Activated gamma-delta T cell treated with Interleukin-2 at 50 U/mL for 16 hours (primary cell): ENCODE data around the gene ALKBH2.

Experiments used
- DNase-seq: peaks from one replicate; pipeline ENCODE4 v3.0.0-alpha.2; 2020

ALKBH2 gene

GRCh38 chr12:109093022-109093918, at the start of gene ALKBH2:
ALKBH2 (minus strand) TSS chr12:109093472; CDS start chr12:109092786, 686 bp downstream.
- DNase-seq: peak; percentile 93

- no peak for DNase-seq
These were observed 47.3 kb upstream of the ALKBH2 start for GRCh38 chr12:109140560-109140959.

- no peak for DNase-seq
These were observed 46.5 kb upstream of the ALKBH2 start for GRCh38 chr12:109139791-109140190.

- DNase-seq: no peak
These were observed 46.1 kb upstream of the ALKBH2 start for GRCh38 chr12:109139360-109139759.

DNA sequence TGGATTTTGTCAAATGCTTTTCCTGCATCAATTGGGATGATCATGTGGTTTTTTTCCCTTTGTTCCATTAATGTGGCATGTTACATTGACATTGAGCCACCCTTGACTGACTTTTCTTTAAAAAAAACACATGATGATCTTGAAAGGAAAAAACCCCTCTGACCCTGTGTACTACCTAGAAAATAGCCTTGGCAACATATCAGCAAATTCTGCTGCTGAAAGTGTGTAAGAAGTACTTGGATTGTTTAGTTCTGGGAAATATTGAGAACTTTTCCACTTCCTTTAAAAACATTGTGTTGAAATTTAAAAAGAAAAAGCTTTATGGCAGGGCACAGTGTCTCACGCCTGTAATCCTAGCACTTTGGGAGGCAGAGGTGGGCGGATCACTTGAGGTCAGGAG, 43.8 kb upstream of the ALKBH2 start:
- no peak for DNase-seq

DNA sequence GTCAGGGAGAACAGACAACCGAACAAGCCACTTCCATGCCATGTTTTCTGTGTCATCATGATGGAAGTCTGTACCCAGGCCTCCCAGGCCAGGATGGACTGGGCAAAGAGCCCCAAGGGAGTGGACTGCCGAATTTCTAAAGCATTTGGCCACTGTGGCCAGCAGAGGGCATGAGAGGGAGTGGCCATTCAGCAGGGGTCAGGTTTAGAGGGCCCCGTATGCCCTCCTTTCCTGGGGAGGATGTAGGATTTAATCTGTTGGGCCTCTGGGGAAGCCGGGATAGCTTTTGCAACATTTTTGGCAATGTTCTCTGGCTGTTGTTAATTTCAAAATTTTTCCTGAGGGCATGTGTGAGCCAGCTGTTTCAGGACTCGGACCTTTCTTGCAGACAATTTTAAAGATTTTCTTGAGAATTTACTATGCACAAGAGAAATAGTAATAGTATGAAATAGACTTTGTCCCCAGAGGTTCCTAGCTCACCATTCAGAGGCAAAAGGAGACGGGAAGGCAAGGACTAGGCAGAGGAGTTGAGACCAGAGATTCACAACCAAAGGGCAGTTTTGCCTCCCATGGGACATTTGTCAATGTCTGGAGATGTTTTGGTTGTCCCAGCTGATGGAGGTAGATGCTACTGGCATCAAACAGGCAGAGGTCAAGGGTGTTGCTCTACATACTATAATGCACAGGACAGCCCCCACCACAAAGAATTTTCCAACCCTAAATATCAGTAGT, 41.1 kb upstream of the ALKBH2 start:
- DNase-seq: no peak

DNA sequence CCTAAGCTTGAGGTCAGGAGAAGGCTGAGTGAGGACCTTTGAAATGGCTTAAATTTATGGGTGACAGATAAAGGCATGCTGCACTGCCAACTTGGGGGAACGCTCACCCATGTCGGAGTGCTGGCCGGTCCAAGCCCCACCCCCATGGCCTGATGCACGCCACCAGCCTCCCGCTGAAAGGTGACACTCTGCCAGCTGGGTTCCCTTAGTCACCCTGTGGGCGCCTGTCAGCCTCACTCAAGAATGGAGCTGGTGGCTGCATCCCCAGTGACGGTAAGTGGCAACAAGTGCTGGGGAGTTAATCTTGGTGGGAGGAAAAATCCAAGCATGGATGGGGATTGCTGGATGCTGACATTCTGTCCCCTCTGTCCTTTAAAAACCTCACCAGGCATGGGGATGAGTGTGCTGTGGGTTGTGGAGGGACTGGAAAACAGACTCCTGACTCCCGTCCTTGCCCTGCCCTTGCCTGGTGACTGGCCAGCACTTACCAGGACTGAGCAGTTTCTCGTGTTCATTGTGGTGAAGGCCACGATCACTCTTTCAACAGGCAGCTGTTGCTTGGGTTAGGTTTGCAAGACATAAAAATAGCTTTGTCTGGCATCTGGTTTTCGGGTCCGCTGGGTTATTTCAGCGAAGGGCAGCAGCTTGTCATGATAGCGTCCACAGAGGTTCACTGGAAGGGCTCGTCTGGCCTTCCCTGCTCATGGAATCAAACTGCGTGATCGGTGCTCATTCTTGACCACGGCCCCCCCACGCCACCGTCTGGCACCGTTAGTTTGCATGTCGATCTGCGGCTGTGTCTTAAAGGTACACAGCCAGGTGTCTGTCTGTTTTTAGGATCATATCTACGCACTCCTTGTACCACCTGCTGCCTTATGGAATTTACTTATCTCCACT, 38.1 kb upstream of the ALKBH2 start:
- no peak for DNase-seq

DNA sequence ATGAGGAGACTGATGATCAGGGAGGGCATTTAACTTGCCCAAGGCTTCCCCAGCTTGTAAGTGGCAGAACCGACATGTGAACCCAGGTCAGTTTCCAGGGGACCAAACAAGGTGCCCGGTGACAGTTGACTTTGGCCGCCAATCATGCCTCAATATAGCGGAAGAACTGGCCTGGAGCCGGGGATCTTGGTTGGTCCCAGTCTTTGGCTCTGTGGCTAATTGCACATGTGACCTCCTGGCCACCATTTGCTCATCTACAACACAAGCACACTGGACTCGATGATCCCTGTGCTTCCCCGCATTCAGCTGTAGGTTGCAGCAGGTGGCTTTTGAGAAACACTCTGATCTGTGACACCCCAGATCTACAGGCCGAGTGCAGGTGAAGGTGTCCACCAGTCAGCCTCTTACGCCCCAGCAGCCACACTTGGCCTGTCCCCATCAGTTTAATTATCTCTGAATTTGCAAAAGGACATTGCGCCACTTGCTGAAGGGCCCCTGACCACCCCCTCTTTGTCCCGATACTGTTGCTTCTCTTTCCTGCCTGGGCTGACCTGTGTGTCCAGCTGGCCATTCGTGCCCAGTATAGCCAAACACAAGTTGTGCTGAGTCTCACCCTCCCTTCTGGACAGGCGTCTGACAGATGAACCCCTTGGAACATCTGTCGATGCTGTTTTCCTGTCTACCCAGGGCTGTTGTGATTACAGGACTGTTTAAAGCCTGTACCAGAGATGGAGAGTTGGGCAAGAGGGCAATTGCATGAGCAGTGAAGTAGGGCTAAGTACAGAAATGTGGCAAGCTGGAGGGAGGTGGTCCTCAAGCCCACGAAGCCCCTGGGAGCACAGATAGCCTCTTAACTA, 37.3 kb upstream of the ALKBH2 start:
- no peak for DNase-seq

- no peak for DNase-seq
These were observed 34.4 kb upstream of the ALKBH2 start for GRCh38 chr12:109127533-109128242.

GRCh38 chr12:109126784-109127183, 33.5 kb upstream of the ALKBH2 start:
- DNase-seq: no peak

GRCh38 chr12:109125791-109126190, 32.5 kb upstream of the ALKBH2 start:
- DNase-seq: no peak

DNA sequence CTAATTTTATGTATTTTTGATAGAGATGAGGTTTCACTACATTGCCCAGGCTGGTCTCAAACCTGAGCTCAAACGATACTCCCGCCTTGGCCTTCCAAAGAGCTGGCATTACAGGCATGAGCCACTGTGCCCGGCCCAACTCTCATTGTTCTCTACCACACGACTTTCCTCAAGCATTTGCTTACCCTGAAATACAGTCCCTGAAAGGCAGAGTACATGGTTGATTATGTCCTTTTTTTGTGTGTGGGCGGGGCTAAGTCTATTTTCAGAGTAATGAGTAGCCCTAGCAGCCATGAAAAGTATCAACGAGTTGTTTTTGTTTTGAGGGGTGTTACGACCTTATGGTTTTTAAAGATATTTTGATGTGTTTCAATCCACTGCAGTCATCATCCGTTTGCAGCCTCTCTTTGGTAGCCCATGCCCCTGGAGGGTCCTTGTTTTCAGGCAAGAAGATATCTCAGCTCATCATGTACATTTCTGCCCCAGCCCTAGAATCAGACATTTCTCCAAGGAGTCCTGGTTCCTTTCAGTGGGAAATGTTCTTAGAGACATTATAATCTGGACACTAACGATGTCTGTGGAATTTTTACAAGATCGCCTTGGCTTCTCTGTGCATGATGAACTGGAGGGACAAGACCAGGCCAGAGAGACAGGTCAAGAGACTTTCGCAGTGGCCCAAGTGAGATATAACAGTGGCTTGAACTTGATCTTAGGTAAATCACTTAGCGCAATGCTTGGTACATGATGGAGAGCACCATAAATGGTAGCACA, 31.8 kb upstream of the ALKBH2 start:
- DNase-seq: no peak

DNA sequence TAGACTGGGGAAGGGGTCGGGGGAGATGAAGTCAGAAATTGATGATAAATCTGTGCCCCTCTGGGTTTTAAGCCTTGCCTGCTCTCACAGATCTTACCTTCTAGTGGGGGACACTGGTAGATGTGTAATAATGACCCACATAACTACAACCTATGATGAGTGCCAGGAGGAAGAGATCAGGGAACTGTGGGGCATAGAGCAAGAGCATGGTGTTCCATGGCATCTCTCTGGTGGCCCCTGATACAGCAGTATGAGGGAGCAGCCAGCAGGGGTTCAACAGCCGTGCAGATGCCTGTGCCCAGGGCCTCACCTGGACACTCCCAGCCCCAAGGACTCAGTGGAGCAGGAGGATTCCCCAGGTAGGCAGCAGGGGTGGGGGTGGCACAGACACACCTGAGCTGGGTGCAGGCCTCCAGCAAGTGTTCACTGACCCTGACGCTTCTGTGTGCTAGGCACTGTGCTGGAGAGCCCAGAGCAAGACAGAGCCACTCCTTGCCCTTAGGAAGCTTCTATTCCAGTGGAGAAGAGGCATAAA, 28.1 kb upstream of the ALKBH2 start:
- DNase-seq: no peak

GRCh38 chr12:109120557-109120956, 27.3 kb upstream of the ALKBH2 start:
- no peak for DNase-seq

DNA sequence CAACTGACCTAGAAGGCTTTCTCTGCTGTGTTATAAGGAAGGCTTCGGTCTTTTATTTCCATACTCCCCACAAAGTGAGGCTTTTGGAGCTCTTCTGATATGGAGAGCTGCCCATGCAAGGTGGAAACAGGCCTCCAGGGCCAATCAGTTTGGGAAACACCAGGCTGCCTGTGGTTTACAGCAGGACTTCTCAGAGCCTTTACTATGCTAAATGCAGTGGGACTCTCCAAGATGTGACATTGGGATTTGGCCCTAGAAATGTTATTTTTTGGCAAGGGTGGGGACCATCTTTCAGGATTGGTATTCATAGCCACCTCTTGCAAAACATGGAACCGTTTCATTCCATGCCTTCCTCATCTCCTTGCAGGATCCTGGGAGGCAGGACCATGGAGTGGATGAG, 26.8 kb upstream of the ALKBH2 start:
- no peak for DNase-seq

- no peak for DNase-seq
These were observed 23.3 kb upstream of the ALKBH2 start for GRCh38 chr12:109116611-109116949.

DNA sequence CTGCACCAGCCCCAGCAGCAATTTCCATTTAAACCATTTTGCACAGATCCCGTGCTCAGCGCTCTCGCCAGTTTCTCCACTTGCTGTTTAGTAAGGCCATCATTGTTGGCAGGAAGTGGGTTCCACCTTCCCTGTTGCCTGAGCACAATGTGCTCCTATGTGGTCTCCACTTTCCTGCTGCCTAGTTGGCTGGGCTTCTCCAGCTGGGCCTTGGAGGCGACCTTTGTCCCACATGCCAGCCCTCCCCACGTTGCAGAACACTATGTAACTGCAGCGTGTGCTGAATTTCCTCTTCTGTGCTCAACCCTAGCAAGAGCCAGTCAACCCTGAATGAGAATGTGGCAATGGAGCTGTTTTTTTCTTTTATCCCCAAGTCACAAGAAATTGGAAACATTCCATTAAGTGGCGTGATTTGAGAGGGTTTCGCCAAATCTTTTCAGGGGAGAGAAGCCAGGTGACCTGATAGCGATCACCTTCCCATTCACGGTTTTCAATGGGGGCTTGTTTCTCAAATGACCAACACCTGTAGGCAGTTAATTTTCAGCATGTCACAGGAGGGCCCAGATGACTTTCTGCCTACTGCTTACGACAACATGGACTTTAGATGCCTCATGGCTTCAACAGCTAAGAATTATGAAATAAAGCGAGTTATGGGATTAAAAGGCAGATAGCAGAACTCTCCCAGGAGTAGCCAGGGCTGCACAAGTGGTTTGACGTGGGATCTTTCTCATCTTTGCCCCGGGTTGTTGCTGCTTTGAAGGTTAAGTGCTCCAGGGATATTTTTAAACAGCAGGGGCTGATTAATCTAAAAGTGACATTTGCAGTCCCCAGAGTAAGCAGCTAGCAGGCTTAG, 22.7 kb upstream of the ALKBH2 start, which contains the start of gene ACACB:
Gene ACACB, plus strand, starts transcription at position 830 of the 853 bp plus-strand sequence. CDS start 22,819 bp downstream, outside the sequence.
- DNase-seq: no peak

- DNase-seq: no peak
These were observed 22.1 kb upstream of the ALKBH2 start for GRCh38 chr12:109115404-109115757.

DNA sequence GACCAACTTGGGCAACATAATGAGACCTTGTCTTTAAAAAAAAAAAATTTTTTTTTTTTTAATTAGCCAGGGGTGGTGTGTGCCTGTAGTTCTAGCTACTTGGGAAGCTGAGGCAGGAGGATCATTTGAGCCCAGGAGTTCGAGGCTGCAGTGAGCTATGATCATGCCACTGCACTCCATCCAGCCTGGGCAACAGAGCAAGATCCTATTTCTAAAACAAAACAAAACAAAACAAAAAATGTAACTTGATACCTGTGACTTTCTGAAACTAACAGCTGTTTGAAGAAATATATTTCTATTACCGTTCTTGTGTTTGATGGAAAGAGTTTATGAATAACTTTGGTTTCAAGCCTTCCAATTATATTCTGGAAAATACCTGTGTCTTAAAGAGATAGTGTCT, 21.4 kb upstream of the ALKBH2 start:
- DNase-seq: no peak
